GM23248 (cell line): Measurements from ENCODE around the gene SLC16A3. TPM values are rescaled to one million over a fixed set of nuclear protein-coding genes. Genes with fewer than 3 reads are reported as not detected.
A peak's percentile ranks its signal among the peaks of the same experiment; 100 is the strongest.

Experiments
- DNase-seq: peaks from one replicate; pipeline ENCODE4 v3.0.0-alpha.2; 2015
- H2AFZ ChIP-seq: fragments of 200-600 bp; sonication (generic); 2 replicates; pipeline ENCODE4 v1.6.1; 2016; ENCODE audit warnings: antibody characterized with exemption
- H3F3A ChIP-seq: fragments of 200-600 bp; sonication (generic); 2 replicates; pipeline ENCODE4 v1.6.1; 2016; ENCODE audit warnings: mild to moderate bottlenecking, antibody characterized with exemption, mixed run types; ENCODE audit not compliant: insufficient read depth
- H3K27ac ChIP-seq: fragments of 200-600 bp; sonication (generic); 2 replicates; pipeline ENCODE4 v1.5.1; 2016; ENCODE audit warnings: mild to moderate bottlenecking
- H3K27me3 ChIP-seq: fragments of 200-600 bp; sonication (generic); replicated peaks from 2 replicates; pipeline ENCODE4 v1.6.1; 2016; ENCODE audit warnings: mild to moderate bottlenecking; ENCODE audit not compliant: insufficient read depth
- H3K36me3 ChIP-seq: fragments of 200-600 bp; sonication (generic); 2 replicates; pipeline ENCODE4 v1.6.1; 2016; ENCODE audit warnings: low read depth, mild to moderate bottlenecking
- H3K4me1 ChIP-seq: fragments of 200-600 bp; sonication (generic); 2 replicates; pipeline ENCODE4 v1.6.1; 2016; ENCODE audit warnings: mild to moderate bottlenecking; ENCODE audit not compliant: insufficient read depth
- H3K4me2 ChIP-seq: fragments of 200-600 bp; sonication (generic); one replicate; pipeline ENCODE4 v1.6.1; 2016; ENCODE audit warnings: mild to moderate bottlenecking; ENCODE audit not compliant: unreplicated experiment
- H3K4me3 ChIP-seq: fragments of 200-600 bp; sonication (generic); 2 replicates; pipeline ENCODE4 v1.5.1; 2016; ENCODE audit warnings: mild to moderate bottlenecking
- H3K79me2 ChIP-seq: fragments of 200-600 bp; sonication (generic); 2 replicates; pipeline ENCODE4 v1.6.1; 2016; ENCODE audit warnings: mild to moderate bottlenecking; ENCODE audit not compliant: insufficient read depth
- H3K9ac ChIP-seq: fragments of 200-600 bp; sonication (generic); 2 replicates; pipeline ENCODE4 v1.6.1; 2016; ENCODE audit warnings: mild to moderate bottlenecking
- H3K9me2 ChIP-seq: fragments of 200-600 bp; sonication (generic); 2 replicates; pipeline ENCODE4 v1.6.1; 2016; ENCODE audit warnings: mixed run types, mild to moderate bottlenecking, moderate library complexity; ENCODE audit not compliant: insufficient read depth
- H3K9me3 ChIP-seq: fragments of 200-600 bp; sonication (generic); one replicate; pipeline ENCODE4 v1.6.1; 2017; ENCODE audit warnings: low read depth
- H4K20me1 ChIP-seq: fragments of 200-600 bp; sonication (generic); 2 replicates; pipeline ENCODE4 v1.6.0; 2016; ENCODE audit not compliant: insufficient read depth
- EZH2 ChIP-seq: fragments of 200-600 bp; sonication (generic); IDR thresholded peaks from 2 replicates; pipeline ENCODE4 v1.6.1; 2018; ENCODE audit warnings: antibody characterized with exemption, mild to moderate bottlenecking; ENCODE audit not compliant: insufficient read depth, poor library complexity, severe bottlenecking
- EZH2phosphoT487 ChIP-seq: fragments of 200-600 bp; sonication (generic); IDR thresholded peaks from 2 replicates; pipeline ENCODE4 v1.6.1; 2018; ENCODE audit warnings: antibody characterized with exemption, moderate library complexity, mild to moderate bottlenecking, low read depth; ENCODE audit not compliant: insufficient read depth
- WGBS, 2 experiments: methylation state at CpG; one replicate each; pipeline ENCODE4 v1.1.6; 2015 to 2017; ENCODE audit warnings: low lambda C conversion rate in 2 of 2, low coverage in 1 of 2; ENCODE audit errors: missing lambda C conversion rate in 2 of 2; 5-methylcytosine and 5-hydroxymethylcytosine counted together
- in situ Hi-C: fragments of 300-500 bp; cut with MboI; formaldehyde crosslinking; loops from 2 replicates; pipeline ENCODE4 v1.15.0; 2020
- polyA plus RNA-seq: library from polyadenylated mRNA; unstranded; fragments of >200 nt; fragmentation: Nextera tagmentation; extraction: Ambion mirVana; gene quantifications from 2 replicates; pipeline ENCODE4 v1.2.1, GENCODE V29; 2016
- total RNA-seq: library from RNA; depleted of rRNA; stranded (reverse); fragments of >200 nt; shearing (Covaris generic); gene quantifications from 2 replicates; pipeline ENCODE4 v1.2.3, GENCODE V29; 2014

Gene SLC16A3
- total and polyA plus RNA-seq, 2 experiments from 2014 or later: 95.5 to 550 TPM

DNA sequence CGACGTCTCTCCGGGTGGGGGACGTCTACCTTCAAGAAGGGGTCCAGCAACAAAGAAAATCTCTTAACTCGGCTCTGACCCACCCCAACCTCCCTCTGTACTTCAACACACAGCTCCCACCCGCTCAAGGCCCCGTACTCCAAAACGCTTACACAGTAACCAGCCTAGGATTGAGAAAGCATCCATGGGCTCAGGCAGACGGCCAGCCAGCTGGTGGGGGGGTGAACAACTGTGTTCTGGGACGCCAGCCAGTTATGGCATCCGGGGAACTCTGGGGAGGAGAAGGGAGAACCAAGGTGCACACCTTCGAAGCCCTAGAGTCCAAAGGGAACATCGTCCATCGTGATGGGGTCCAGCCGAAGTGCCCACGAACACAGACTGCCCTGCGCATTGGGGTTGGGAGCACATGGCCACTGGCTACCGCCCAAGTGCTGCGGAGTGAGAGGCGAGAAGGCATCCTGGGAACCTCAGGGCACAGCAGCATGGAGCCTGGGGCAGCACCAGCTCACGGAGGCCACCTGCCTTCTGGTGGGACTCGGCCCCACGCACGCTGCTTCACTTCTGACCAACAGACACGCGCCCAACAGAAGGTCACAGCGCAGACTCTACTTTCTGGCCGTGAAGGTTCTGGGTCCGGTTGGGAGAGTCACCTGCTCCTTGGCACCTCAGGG, 14.3 kb downstream of the SLC16A3 start:
- H4K20me1 ChIP-seq: peaks cover 6% of the 10 kb centered on the region; the same call in 1 of the 2 replicates
- in situ Hi-C loops: no loop called here
- peaks cover 37% of the 10 kb centered on the region for H3K79me2 ChIP-seq
- no peaks in the 10 kb centered on the region for H3K9me3 ChIP-seq
- peaks cover 15% of the 10 kb centered on the region; the same call in 1 of the 2 replicates for H3K36me3 ChIP-seq
- H3K27me3 ChIP-seq: no peaks in the 10 kb centered on the region
- H3F3A ChIP-seq: peaks cover 69% of the 10 kb centered on the region
- H3K9ac ChIP-seq: no peak overlapping the region
- 52 to 61% methylated on average over 29 of the region's 29 CpGs for WGBS, 2 experiments
- H3K4me2 ChIP-seq: no peak overlapping the region
- H3K27ac ChIP-seq: peak overlapping the region; percentile 79
- no peaks in the 10 kb centered on the region for H3K9me2 ChIP-seq
- H3K4me1 ChIP-seq: peaks cover 52% of the 10 kb centered on the region
- TF ChIP-seq EZH2phosphoT487 (no peak), EZH2 (no peak)
- H3K4me3 ChIP-seq: no peak overlapping the region
- H2AFZ ChIP-seq: no peak overlapping the region
- peak; percentile 89 for DNase-seq

DNA sequence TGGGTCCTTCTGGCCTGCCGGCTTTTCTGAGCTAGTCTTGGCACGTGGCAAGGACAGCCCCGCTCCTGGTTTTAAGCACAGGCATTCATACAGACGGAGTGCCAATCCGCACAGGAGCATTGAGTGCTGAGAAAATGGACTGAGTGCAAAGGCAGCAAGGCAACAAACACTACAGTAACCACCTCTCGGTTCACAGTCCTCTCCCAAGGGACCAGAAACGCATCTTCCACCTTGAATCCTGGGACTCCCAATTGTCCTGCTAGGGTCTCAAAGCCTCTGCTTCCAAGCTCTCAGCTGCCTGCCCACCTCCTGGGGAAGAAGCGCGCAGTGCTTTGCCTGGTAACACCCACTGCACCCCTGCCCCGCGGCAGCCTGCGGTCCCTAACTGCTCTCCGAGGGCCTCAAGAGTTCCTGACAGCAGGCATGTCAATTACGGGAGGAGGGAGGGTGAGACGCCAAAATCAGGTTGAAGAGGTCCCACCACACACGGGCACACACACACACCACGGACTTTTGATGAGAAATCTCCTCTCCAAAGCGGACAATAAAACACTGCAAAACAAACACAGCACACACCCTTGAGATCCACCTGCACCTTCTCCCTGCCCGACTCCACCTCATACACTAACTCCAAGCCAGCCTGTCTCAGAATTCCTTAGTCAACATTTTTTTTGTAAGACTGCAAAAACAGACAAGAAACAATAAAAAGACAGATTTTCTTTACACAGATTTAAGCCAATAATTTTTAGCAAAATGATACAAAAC, 15.0 kb downstream of the SLC16A3 start:
- H3K27ac ChIP-seq: no peak overlapping the region
- peaks cover 45% of the 10 kb centered on the region for H3K4me1 ChIP-seq
- H3K36me3 ChIP-seq: peaks cover 18% of the 10 kb centered on the region; the same call in 1 of the 2 replicates
- no peaks in the 10 kb centered on the region for H3K9me2 ChIP-seq
- no peak overlapping the region for H3K4me3 ChIP-seq
- no peak overlapping the region for H3K4me2 ChIP-seq
- no peak overlapping the region for H2AFZ ChIP-seq
- no peak overlapping the region for H3K9ac ChIP-seq
- H4K20me1 ChIP-seq: peaks cover 6% of the 10 kb centered on the region; the same call in 1 of the 2 replicates
- DNase-seq: no peak
- peaks cover 70% of the 10 kb centered on the region for H3F3A ChIP-seq
- H3K9me3 ChIP-seq: no peaks in the 10 kb centered on the region
- 84 to 85% methylated on average over 18 to 19 of the region's 19 CpGs for WGBS, 2 experiments
- TF ChIP-seq EZH2: no peak
- H3K79me2 ChIP-seq: peaks cover 37% of the 10 kb centered on the region
- in situ Hi-C loops: no loop called here
- no peaks in the 10 kb centered on the region for H3K27me3 ChIP-seq

GRCh38 chr17:82244413-82245133, 15.7 kb downstream of the SLC16A3 start:
- peaks cover 40% of the 10 kb centered on the region for H3K79me2 ChIP-seq
- no peaks in the 10 kb centered on the region for H3K27me3 ChIP-seq
- H2AFZ ChIP-seq: no peak overlapping the region
- WGBS, 2 experiments: 84 to 86% methylated on average over 34 to 39 of the region's 39 CpGs
- no peaks in the 10 kb centered on the region for H3K9me3 ChIP-seq
- no peak overlapping the region for H3K4me2 ChIP-seq
- no peaks in the 10 kb centered on the region for H3K9me2 ChIP-seq
- no peak overlapping the region for H3K27ac ChIP-seq
- peaks cover 43% of the 10 kb centered on the region for H3K4me1 ChIP-seq
- no peak for TF ChIP-seq EZH2phosphoT487
- no peak for TF ChIP-seq EZH2
- peak; percentile 62 for DNase-seq
- H3K4me3 ChIP-seq: no peak overlapping the region
- H3F3A ChIP-seq: peaks cover 70% of the 10 kb centered on the region
- H4K20me1 ChIP-seq: peaks cover 6% of the 10 kb centered on the region; the same call in 1 of the 2 replicates
- in situ Hi-C loops: no loop called here
- H3K36me3 ChIP-seq: peaks cover 18% of the 10 kb centered on the region; the same call in 1 of the 2 replicates
- H3K9ac ChIP-seq: no peak overlapping the region

- no peaks in the 10 kb centered on the region for H3K9me3 ChIP-seq
- H3K9ac ChIP-seq: no peak overlapping the region
- H3K36me3 ChIP-seq: peaks cover 25% of the 10 kb centered on the region
- H3K27me3 ChIP-seq: no peaks in the 10 kb centered on the region
- 91 to 93% methylated on average over 46 to 47 of the region's 47 CpGs for WGBS, 2 experiments
- H3K27ac ChIP-seq: peak overlapping the region; percentile 87
- H3K4me3 ChIP-seq: no peak overlapping the region
- peaks cover 66% of the 10 kb centered on the region for H3F3A ChIP-seq
- in situ Hi-C loops: no loop called here
- no peak overlapping the region for H2AFZ ChIP-seq
- H4K20me1 ChIP-seq: peaks cover 6% of the 10 kb centered on the region; the same call in 1 of the 2 replicates
- DNase-seq: no peak
- TF ChIP-seq EZH2phosphoT487: no peak
- no peak for TF ChIP-seq EZH2
- no peaks in the 10 kb centered on the region for H3K9me2 ChIP-seq
- H3K79me2 ChIP-seq: peaks cover 40% of the 10 kb centered on the region
- peaks cover 35% of the 10 kb centered on the region for H3K4me1 ChIP-seq
- H3K4me2 ChIP-seq: no peak overlapping the region
These were observed 16.5 kb downstream of the SLC16A3 start for GRCh38 chr17:82245134-82246039.
